PC-3 (cell line): Measurements from ENCODE around the gene SUPT7L. TPM values are rescaled to one million over a fixed set of nuclear protein-coding genes. Genes with fewer than 3 reads are reported as not detected.

Source experiments
- ATAC-seq: fragments of 200-7000 bp; cut with Tn5 transposase; 2 replicates; pipeline ENCODE4 v1.9.1; 2020; ENCODE audit warnings: mild to moderate bottlenecking, moderate library complexity
- Bru-seq: library from RNA; stranded (reverse); fragments of 400-500 nt; gene quantifications from one replicate; lab custom pipeline; 2021; lab: Mats Ljungman, UMichigan
- BruChase-seq, 2 experiments: library from RNA; stranded (reverse); fragments of 400-500 nt; gene quantifications; one replicate each; lab custom pipeline; 2021; lab: Mats Ljungman, UMichigan
- BruUV-seq: library from RNA; stranded (reverse); fragments of 400-500 nt; replicated peaks from 2 replicates; lab custom pipeline; 2021; lab: Mats Ljungman, UMichigan
- CTCF ChIA-PET: fragments of 300-600 bp; sonication (Branson Sonifier 250); formaldehyde crosslinking; loops from one replicate; lab custom pipeline; 2022; ENCODE audit warnings: antibody characterized with exemption; lab: Charles Lee
- POLR2A ChIA-PET: fragments of 300-600 bp; sonication (Branson Sonifier 250); formaldehyde crosslinking; loops from one replicate; lab custom pipeline; 2022; ENCODE audit warnings: antibody characterized with exemption; ENCODE audit not compliant: unreplicated experiment; lab: Charles Lee
- DNase-seq: peaks from one replicate; pipeline ENCODE4 v3.0.0-alpha.2; 2015
- H2AFZ ChIP-seq: fragments of 300-600 bp; sonication (generic); 2 replicates; pipeline ENCODE4 v1.6.0; 2016; ENCODE audit warnings: antibody characterized with exemption, low read length
- H3F3A ChIP-seq: fragments of 300-600 bp; sonication (generic); one replicate; pipeline ENCODE4 v1.6.0; 2017; ENCODE audit warnings: antibody characterized with exemption, low read length, control low read depth, mild to moderate bottlenecking; ENCODE audit not compliant: unreplicated experiment
- H3K27ac ChIP-seq: fragments of 300-600 bp; sonication (generic); 2 replicates; pipeline ENCODE4 v1.5.1; 2016; ENCODE audit warnings: mild to moderate bottlenecking, low read length
- H3K27me3 ChIP-seq: fragments of 300-600 bp; sonication (generic); 2 replicates; pipeline ENCODE4 v1.6.1; 2016; ENCODE audit warnings: low read length, mixed read lengths
- H3K36me3 ChIP-seq: fragments of 300-600 bp; sonication (generic); 2 replicates; pipeline ENCODE4 v1.6.1; 2016; ENCODE audit warnings: low read depth, mixed run types, low read length, mixed read lengths
- H3K4me1 ChIP-seq: fragments of 300-600 bp; sonication (generic); 2 replicates; pipeline ENCODE4 v1.5.1; 2016; ENCODE audit warnings: low read length; ENCODE audit not compliant: insufficient read depth
- H3K4me2 ChIP-seq: fragments of 300-600 bp; sonication (generic); 2 replicates; pipeline ENCODE4 v1.6.0; 2016; ENCODE audit warnings: low read length
- H3K4me3 ChIP-seq: fragments of 300-600 bp; sonication (generic); 2 replicates; pipeline ENCODE4 v1.5.1; 2016; ENCODE audit warnings: mild to moderate bottlenecking, low read length, mixed read lengths
- H3K79me2 ChIP-seq: fragments of 300-600 bp; sonication (generic); 2 replicates; pipeline ENCODE4 v1.6.1; 2017; ENCODE audit warnings: low read length, mixed read lengths
- H3K9ac ChIP-seq: fragments of 300-600 bp; sonication (generic); 2 replicates; pipeline ENCODE4 v1.6.0; 2016; ENCODE audit warnings: mild to moderate bottlenecking, low read length
- H3K9me2 ChIP-seq: fragments of 300-600 bp; sonication (generic); replicated peaks from 2 replicates; pipeline ENCODE4 v1.6.1; 2016; ENCODE audit warnings: mixed run types, low read length, mixed read lengths
- H3K9me3 ChIP-seq: fragments of 300-600 bp; sonication (generic); 2 replicates; pipeline ENCODE4 v1.6.1; 2016; ENCODE audit warnings: low read length, mixed read lengths
- H4K20me1 ChIP-seq: fragments of 300-600 bp; sonication (generic); 2 replicates; pipeline ENCODE4 v1.6.1; 2016; ENCODE audit warnings: low read length, mixed read lengths
- CTCF ChIP-seq: fragments of 300-600 bp; sonication (generic); conservative IDR thresholded peaks from 2 replicates; pipeline ENCODE4 v1.5.1; 2017; ENCODE audit warnings: antibody characterized with exemption, low read depth, mild to moderate bottlenecking, low read length
- EZH2 ChIP-seq: fragments of 300-600 bp; sonication (generic); IDR thresholded peaks from one replicate; pipeline ENCODE4 v1.6.1; 2017; ENCODE audit warnings: antibody characterized with exemption, mild to moderate bottlenecking, low read length; ENCODE audit not compliant: unreplicated experiment
- EZH2phosphoT487 ChIP-seq: fragments of 300-600 bp; sonication (generic); IDR thresholded peaks from 2 replicates; pipeline ENCODE4 v1.6.1; 2018; ENCODE audit warnings: mild to moderate bottlenecking, antibody characterized with exemption, low read length, borderline replicate concordance
- intact Hi-C: fragments of 100-400 bp; cut with micrococcal nuclease; formaldehyde crosslinking; loops from 2 replicates; pipeline ENCODE4 v1.9.0; 2023
- long read RNA-seq: library from polyadenylated mRNA; unstranded; transcript quantifications from one replicate; pipeline ENCODE4 v2.0.0, GENCODE V29; 2021; ENCODE audit not compliant: unreplicated experiment
- total RNA-seq: library from RNA; depleted of rRNA; stranded (reverse); fragments of >200 nt; gene quantifications from 2 replicates; pipeline ENCODE4 v1.2.3, GENCODE V29; 2014; rRNA removed

SUPT7L gene
- total RNA-seq = 23.4 and 27.2 TPM in 2 replicates
- Bru-seq, nascent RNA = percentile 85 among the genes with signal in this experiment
- BruChase-seq, experiment 1, labeled RNA remaining after a 6-hour chase = percentile 88 among the genes with signal in this experiment
- BruChase-seq, experiment 2, labeled RNA remaining after a 2-hour chase = percentile 86 among the genes with signal in this experiment
- long read RNA-seq, full-length matches to known transcripts = 44 of 60 reads
- long read RNA-seq, partial matches to known transcripts = 9 of 60 reads
- long read RNA-seq, other reads (novel, unspliced or antisense) = 7 of 60 reads

GRCh38 chr2:27663285-27664153, at the start of gene SUPT7L, which contains the start of gene SLC4A1AP:
TSS of gene SUPT7L (minus strand) at chr2:27663614. CDS start at chr2:27662192, 1,422 bp downstream.
TSS of gene SLC4A1AP (plus strand) at chr2:27663889. CDS start at chr2:27663915, 26 bp downstream.
- DNase-seq (peak; percentile 76), ATAC-seq (peak; percentile 79)
- peak within 1 kb of the TSS; percentile 82 for H3K9ac ChIP-seq
- ChIA-PET POLR2A (no interaction called here), CTCF (interaction anchor here (0.6 to 0.7 kb wide), 2 partner anchors 16 to 710 kb away, joined by 4 to 9 read pairs; no protein-coding TSS in a partner anchor)
- intact Hi-C loops = no loop called here
- no peaks in the 10 kb centered on the region for H3K9me2 ChIP-seq
- H3K27ac ChIP-seq = peak within 1 kb of the TSS; percentile 71
- H3K4me1 ChIP-seq = peaks cover 36% of the 10 kb centered on the region
- peaks cover 56% of the 10 kb centered on the region for H3K79me2 ChIP-seq
- H3F3A ChIP-seq = no peaks in the 10 kb centered on the region
- peak within 1 kb of the TSS; percentile 95 for H3K4me3 ChIP-seq
- H2AFZ ChIP-seq = peak within 1 kb of the TSS; percentile 91
- BruUV-seq = no TSS peak
- H3K27me3 ChIP-seq = no peaks in the 10 kb centered on the region
- H4K20me1 ChIP-seq = no peaks in the 10 kb centered on the region
- H3K36me3 ChIP-seq = peaks cover 25% of the 10 kb centered on the region
- H3K4me2 ChIP-seq = peak within 1 kb of the TSS; percentile 98
- no peak for TF ChIP-seq EZH2
- TF ChIP-seq CTCF = no peak
- no peak for TF ChIP-seq EZH2phosphoT487
- H3K9me3 ChIP-seq = no peaks in the 10 kb centered on the region

- H3K79me2 ChIP-seq = no peaks in the 10 kb centered on the region
- TF ChIP-seq CTCF (no peak), EZH2phosphoT487 (no peak)
- intact Hi-C loops = no loop called here
- BruUV-seq = no TSS peak
- H2AFZ ChIP-seq = no peak overlapping the region
- ChIA-PET POLR2A (no interaction called here), CTCF (interaction anchor here (0.5 to 0.6 kb wide), 2 partner anchors 10 to 368 kb away, joined by 4 to 6 read pairs; no protein-coding TSS in a partner anchor)
- H3K36me3 ChIP-seq = no peaks in the 10 kb centered on the region
- H4K20me1 ChIP-seq = no peaks in the 10 kb centered on the region
- H3K4me1 ChIP-seq = peaks cover 14% of the 10 kb centered on the region; the same call in 1 of the 2 replicates
- no peaks in the 10 kb centered on the region for H3K27me3 ChIP-seq
- no peak overlapping the region for H3K4me3 ChIP-seq
- no peak overlapping the region for H3K9ac ChIP-seq
- H3K9me2 ChIP-seq = no peaks in the 10 kb centered on the region
- no peak overlapping the region for H3K27ac ChIP-seq
- no peak overlapping the region for H3K4me2 ChIP-seq
- DNase-seq (no peak), ATAC-seq (no peak)
- H3F3A ChIP-seq = no peaks in the 10 kb centered on the region
- H3K9me3 ChIP-seq = no peaks in the 10 kb centered on the region
Observed at GRCh38 chr2:27713201-27713600, 49.8 kb upstream of the SUPT7L start.
